A673 (cell line): Measurements from ENCODE around the gene TNS1. TPM values are rescaled to one million over a fixed set of nuclear protein-coding genes. Genes with fewer than 3 reads are reported as not detected.

Experiments used
- BruUV-seq: library from RNA; stranded (reverse); fragments of 400-500 nt; replicated peaks from 2 replicates; lab custom pipeline; 2021; lab: Mats Ljungman, UMichigan
- CTCF ChIA-PET: fragments of 300-600 bp; sonication (Branson Sonifier 250); formaldehyde crosslinking; loops from one replicate; lab custom pipeline; 2022; ENCODE audit warnings: antibody characterized with exemption; lab: Charles Lee
- POLR2A ChIA-PET: fragments of 300-600 bp; sonication (Branson Sonifier 250); formaldehyde crosslinking; loops from one replicate; lab custom pipeline; 2022; ENCODE audit warnings: antibody characterized with exemption; ENCODE audit not compliant: low non-redundant PET; lab: Charles Lee
- DNase-seq: peaks from one replicate; pipeline ENCODE4 v3.0.0-alpha.2; 2015; ENCODE audit warnings: low spot score
- H3K27ac ChIP-seq: fragments of 200-600 bp; sonication (generic); 2 replicates; pipeline ENCODE4 v1.5.1; 2016; ENCODE audit warnings: mixed run types, low read depth, mild to moderate bottlenecking, mixed read lengths, antibody characterized with exemption, low read length; ENCODE audit not compliant: poor library complexity, severe bottlenecking
- H3K27me3 ChIP-seq: fragments of 200-600 bp; sonication (generic); replicated peaks from 2 replicates; pipeline ENCODE4 v1.6.1; 2017; ENCODE audit warnings: mixed run types, low read depth, mild to moderate bottlenecking, mixed read lengths, antibody characterized with exemption, low read length; ENCODE audit not compliant: insufficient read depth, poor library complexity
- H3K36me3 ChIP-seq: fragments of 200-600 bp; sonication (generic); 2 replicates; pipeline ENCODE4 v1.6.1; 2016; ENCODE audit warnings: mixed run types, mild to moderate bottlenecking, mixed read lengths, antibody characterized with exemption, low read length; ENCODE audit not compliant: insufficient read depth, poor library complexity, severe bottlenecking
- H3K4me1 ChIP-seq: fragments of 200-600 bp; sonication (generic); 2 replicates; pipeline ENCODE4 v1.6.1; 2017; ENCODE audit warnings: mixed run types, mild to moderate bottlenecking, mixed read lengths, antibody characterized with exemption, low read length; ENCODE audit not compliant: insufficient read depth, poor library complexity, severe bottlenecking
- H3K4me3 ChIP-seq: fragments of 200-600 bp; sonication (generic); 2 replicates; pipeline ENCODE4 v1.5.1; 2016; ENCODE audit warnings: low read depth, mixed run types, mild to moderate bottlenecking, mixed read lengths, low read length; ENCODE audit not compliant: poor library complexity, severe bottlenecking
- H3K9me3 ChIP-seq: fragments of 200-600 bp; sonication (generic); 2 replicates; pipeline ENCODE4 v1.6.1; 2016; ENCODE audit warnings: mixed run types, low read depth, mild to moderate bottlenecking, mixed read lengths, antibody characterized with exemption, low read length; ENCODE audit not compliant: poor library complexity, severe bottlenecking
- CTCF ChIP-seq: fragments of 300-800, 200-600 bp; sonication (generic); conservative IDR thresholded peaks from 2 replicates; pipeline ENCODE4 v1.5.1; 2017; ENCODE audit warnings: low read depth, mild to moderate bottlenecking, antibody characterized with exemption, low read length, moderate library complexity, mixed read lengths
- EZH2 ChIP-seq: fragments of 200-600 bp; sonication (generic); IDR thresholded peaks from 2 replicates; pipeline ENCODE4 v1.6.1; 2017; ENCODE audit warnings: borderline replicate concordance, low read depth, mild to moderate bottlenecking, mixed read lengths, antibody characterized with exemption, low read length; ENCODE audit not compliant: poor library complexity, severe bottlenecking
- intact Hi-C: fragments of 100-400 bp; cut with micrococcal nuclease; formaldehyde crosslinking; loops from one replicate; pipeline ENCODE4 v1.10.0; 2022; ENCODE audit not compliant: unreplicated experiment
- total RNA-seq: library from RNA; stranded (reverse); gene quantifications from 2 replicates; pipeline ENCODE4 v1.2.3, GENCODE V29; 2021

The TNS1 gene
- total RNA-seq, 1 experiment from 2014 or later = 99.6 TPM

GRCh38 chr2:217876253-217876570 is 126.6 kb downstream of the TNS1 start:
- Histone ChIP-seq H3K27me3 (no peaks in the 10 kb centered on the region), H3K9me3 (no peaks in the 10 kb centered on the region), H3K4me1 (no peaks in the 10 kb centered on the region), H3K4me3 (no peak overlapping the region), H3K27ac (no peak overlapping the region), H3K36me3 (peaks cover 24% of the 10 kb centered on the region)
- POLR2A ChIA-PET = no interaction called here
- intact Hi-C loops = no loop called here
- TF ChIP-seq EZH2 (no peak), CTCF (no peak)
- no peak for DNase-seq
- no TSS peak for BruUV-seq
- CTCF ChIA-PET = no interaction called here

DNA sequence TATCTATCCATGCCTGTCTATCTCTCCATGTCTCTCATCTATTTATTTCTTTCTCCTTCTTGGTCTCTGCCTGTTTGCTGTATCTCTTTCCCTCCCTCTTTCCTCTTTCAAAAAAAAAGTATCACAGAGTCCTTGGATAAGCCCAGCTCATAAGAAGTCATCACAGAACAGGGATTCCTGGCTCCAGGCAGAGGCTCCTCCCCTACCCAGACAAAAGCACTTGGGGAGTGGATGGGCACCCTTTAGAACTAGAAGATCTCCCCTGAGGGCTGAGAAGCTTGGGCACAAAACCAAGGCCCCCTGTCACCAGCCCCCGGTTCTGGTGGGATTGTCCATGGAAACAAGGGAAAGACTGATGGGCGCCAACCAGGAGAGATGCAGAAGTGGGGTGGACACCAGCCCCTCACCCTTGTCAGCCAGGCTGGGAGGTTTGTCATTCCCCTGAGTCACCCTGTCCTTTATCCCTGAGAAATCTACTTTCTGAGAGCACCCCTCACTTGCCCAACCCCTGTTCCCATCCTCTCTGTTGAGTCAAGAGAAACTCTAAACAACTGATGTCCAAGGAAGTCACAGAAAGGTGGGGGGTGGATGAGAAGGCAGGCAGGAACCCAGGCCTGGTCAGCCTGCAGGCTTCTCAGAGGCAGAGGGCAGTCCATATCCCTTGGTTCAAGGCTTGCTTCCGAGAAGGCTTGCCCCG is 127.1 kb downstream of the TNS1 start:
- H3K9me3 ChIP-seq = no peaks in the 10 kb centered on the region
- no peak for TF ChIP-seq CTCF
- no peak for TF ChIP-seq EZH2
- no peak for DNase-seq
- H3K27me3 ChIP-seq = no peaks in the 10 kb centered on the region
- no peaks in the 10 kb centered on the region for H3K4me1 ChIP-seq
- POLR2A ChIA-PET = no interaction called here
- CTCF ChIA-PET = no interaction called here
- no peak overlapping the region for H3K4me3 ChIP-seq
- H3K27ac ChIP-seq = no peak overlapping the region
- peaks cover 19% of the 10 kb centered on the region for H3K36me3 ChIP-seq
- intact Hi-C loops = no loop called here
- BruUV-seq = no TSS peak

- Histone ChIP-seq H3K4me1 (no peaks in the 10 kb centered on the region), H3K4me3 (no peak overlapping the region), H3K27me3 (no peaks in the 10 kb centered on the region), H3K36me3 (peaks cover 14% of the 10 kb centered on the region), H3K27ac (no peak overlapping the region), H3K9me3 (no peaks in the 10 kb centered on the region)
- CTCF ChIA-PET = no interaction called here
- no TSS peak for BruUV-seq
- TF ChIP-seq EZH2 = no peak
- no peak for TF ChIP-seq CTCF
- no peak for DNase-seq
- intact Hi-C loops = no loop called here
- POLR2A ChIA-PET = no interaction called here
These were observed 127.7 kb downstream of the TNS1 start for GRCh38 chr2:217875138-217875537.
